Measurements from ENCODE around the gene AAK1.

Gene AAK1

GRCh38 chr2:69643602-69644505 lies at the start of gene AAK1:
AAK1 (minus strand) TSS chr2:69643739; CDS start chr2:69643040, 699 bp downstream.
- TF ChIP-seq CTCF (IDR thresholded peaks at IDR 0.05; ENCODE audit: low read depth, low read length): no peak; the same call in none of the 2 replicates
- DNase-seq (ENCODE audit: extremely low read depth, low read depth): peak; percentile 63

GRCh38 chr2:69692424-69692823 lies 48.9 kb upstream of the AAK1 start:
- no peak for TF ChIP-seq CTCF (IDR thresholded peaks at IDR 0.05; ENCODE audit: low read depth, low read length)
- DNase-seq (ENCODE audit: extremely low read depth, low read depth): no peak

GRCh38 chr2:69689969-69690368 lies 46.4 kb upstream of the AAK1 start:
- DNase-seq (ENCODE audit: extremely low read depth, low read depth): no peak
- no peak for TF ChIP-seq CTCF (IDR thresholded peaks at IDR 0.05; ENCODE audit: low read depth, low read length)

- TF ChIP-seq CTCF (IDR thresholded peaks at IDR 0.05; ENCODE audit: low read depth, low read length): no peak
- no peak for DNase-seq (ENCODE audit: extremely low read depth, low read depth)
Observed at GRCh38 chr2:69689466-69689865, 45.9 kb upstream of the AAK1 start.

GRCh38 chr2:69687971-69688611 lies 44.6 kb upstream of the AAK1 start:
- TF ChIP-seq CTCF (IDR thresholded peaks at IDR 0.05; ENCODE audit: low read depth, low read length): no peak
- no peak for DNase-seq (ENCODE audit: extremely low read depth, low read depth)

GRCh38 chr2:69686813-69687212 lies 43.3 kb upstream of the AAK1 start:
- no peak for TF ChIP-seq CTCF (IDR thresholded peaks at IDR 0.05; ENCODE audit: low read depth, low read length)
- no peak for DNase-seq (ENCODE audit: extremely low read depth, low read depth)
